ENCODE results near the gene BICC1. TPM values are rescaled to one million over a fixed set of nuclear protein-coding genes. Genes with fewer than 3 reads are reported as not detected.

Gene BICC1
- total RNA-seq, 4 donors from 2014 or later = 1.3 to 29.7 (median 17.5) TPM

- Histone ChIP-seq H3K27me3 (no peaks in the 10 kb centered on the region), H3K9me3 (no peaks in the 10 kb centered on the region), H3K4me1 (no peaks in the 10 kb centered on the region), H3K27ac (peak overlapping the region; percentile 34 to 41), H3K36me3 (no peaks in the 10 kb centered on the region), H3K4me3 (no peak overlapping the region)
- intact Hi-C loops (cut with DNase I; ENCODE audit: low total_unique reads) = no loop called here
- TF ChIP-seq POLR2A (IDR thresholded peaks at IDR 0.05) (no peak), CTCF (IDR thresholded peaks at IDR 0.05) (no peak)
- DNase-seq = no peak
These were observed 37.1 kb upstream of the BICC1 start for GRCh38 chr10:58475322-58476277.

GRCh38 chr10:58477122-58477521 lies 35.5 kb upstream of the BICC1 start:
- no peaks in the 10 kb centered on the region for H3K9me3 ChIP-seq
- intact Hi-C loops (cut with DNase I; ENCODE audit: low total_unique reads) = no loop called here
- H3K36me3 ChIP-seq = no peaks in the 10 kb centered on the region
- H3K4me1 ChIP-seq = no peaks in the 10 kb centered on the region
- H3K27ac ChIP-seq = no peak overlapping the region
- no peaks in the 10 kb centered on the region for H3K27me3 ChIP-seq
- TF ChIP-seq POLR2A (IDR thresholded peaks at IDR 0.05) (no peak), CTCF (IDR thresholded peaks at IDR 0.05) (no peak)
- H3K4me3 ChIP-seq = no peak overlapping the region
- peak in 1 of 2 donors; percentile 16 for DNase-seq

GRCh38 chr10:58477902-58478301 lies 34.8 kb upstream of the BICC1 start:
- no peak for DNase-seq
- no peaks in the 10 kb centered on the region for H3K9me3 ChIP-seq
- H3K4me1 ChIP-seq = no peaks in the 10 kb centered on the region
- intact Hi-C loops (cut with DNase I; ENCODE audit: low total_unique reads) = no loop called here
- H3K27me3 ChIP-seq = no peaks in the 10 kb centered on the region
- H3K4me3 ChIP-seq = no peak overlapping the region
- TF ChIP-seq POLR2A (IDR thresholded peaks at IDR 0.05) (no peak), CTCF (IDR thresholded peaks at IDR 0.05) (no peak)
- H3K36me3 ChIP-seq = no peaks in the 10 kb centered on the region
- no peak overlapping the region for H3K27ac ChIP-seq

GRCh38 chr10:58479045-58479444 lies 33.6 kb upstream of the BICC1 start:
- DNase-seq = no peak
- no peaks in the 10 kb centered on the region for H3K27me3 ChIP-seq
- intact Hi-C loops (cut with DNase I; ENCODE audit: low total_unique reads) = no loop called here
- TF ChIP-seq CTCF (IDR thresholded peaks at IDR 0.05) (no peak), POLR2A (IDR thresholded peaks at IDR 0.05) (no peak)
- H3K27ac ChIP-seq = no peak overlapping the region
- H3K36me3 ChIP-seq = no peaks in the 10 kb centered on the region
- no peaks in the 10 kb centered on the region for H3K4me1 ChIP-seq
- no peaks in the 10 kb centered on the region for H3K9me3 ChIP-seq
- H3K4me3 ChIP-seq = no peak overlapping the region

GRCh38 chr10:58480321-58480720 lies 32.4 kb upstream of the BICC1 start:
- TF ChIP-seq CTCF (IDR thresholded peaks at IDR 0.05) (no peak), POLR2A (IDR thresholded peaks at IDR 0.05) (no peak)
- intact Hi-C loops (cut with DNase I; ENCODE audit: low total_unique reads) = no loop called here
- Histone ChIP-seq H3K36me3 (no peaks in the 10 kb centered on the region), H3K27ac (no peak overlapping the region), H3K9me3 (no peaks in the 10 kb centered on the region), H3K4me1 (no peaks in the 10 kb centered on the region), H3K27me3 (no peaks in the 10 kb centered on the region), H3K4me3 (no peak overlapping the region)
- no peak for DNase-seq
